HL-60 (cell line): ENCODE data around the gene PRDM15.

Source experiments
- POLR2AphosphoS5 ChIP-seq: IDR thresholded peaks from 2 replicates; pipeline ENCODE4 v1.6.1; 2012; ENCODE audit warnings: low read depth
- TF ChIP-seq, protein P1 (sequence below): IDR thresholded peaks from one replicate; pipeline ENCODE4 v1.5.1; 2011; ENCODE audit warnings: low read length, control low read depth, inconsistent platforms; ENCODE audit not compliant: insufficient read depth

DNA sequence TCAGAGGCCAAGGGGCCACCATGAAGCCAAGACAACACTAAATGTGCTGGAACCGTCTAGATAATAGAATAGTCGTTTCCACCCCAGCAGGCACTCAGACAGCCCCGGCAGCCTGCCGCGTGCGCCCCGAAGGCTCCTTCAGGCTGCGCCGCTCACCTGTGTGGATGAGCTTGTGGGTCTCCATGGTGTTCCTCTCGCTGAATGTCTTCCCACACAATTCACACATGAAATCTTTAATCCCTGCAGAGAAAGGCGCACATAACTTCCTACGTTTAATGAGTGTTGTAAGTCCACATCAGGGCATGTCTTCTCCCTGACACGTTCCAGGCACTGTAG lies 68.6 kb downstream of the PRDM15 start:
- no peak for TF ChIP-seq POLR2AphosphoS5
- TF ChIP-seq, protein P1, sequence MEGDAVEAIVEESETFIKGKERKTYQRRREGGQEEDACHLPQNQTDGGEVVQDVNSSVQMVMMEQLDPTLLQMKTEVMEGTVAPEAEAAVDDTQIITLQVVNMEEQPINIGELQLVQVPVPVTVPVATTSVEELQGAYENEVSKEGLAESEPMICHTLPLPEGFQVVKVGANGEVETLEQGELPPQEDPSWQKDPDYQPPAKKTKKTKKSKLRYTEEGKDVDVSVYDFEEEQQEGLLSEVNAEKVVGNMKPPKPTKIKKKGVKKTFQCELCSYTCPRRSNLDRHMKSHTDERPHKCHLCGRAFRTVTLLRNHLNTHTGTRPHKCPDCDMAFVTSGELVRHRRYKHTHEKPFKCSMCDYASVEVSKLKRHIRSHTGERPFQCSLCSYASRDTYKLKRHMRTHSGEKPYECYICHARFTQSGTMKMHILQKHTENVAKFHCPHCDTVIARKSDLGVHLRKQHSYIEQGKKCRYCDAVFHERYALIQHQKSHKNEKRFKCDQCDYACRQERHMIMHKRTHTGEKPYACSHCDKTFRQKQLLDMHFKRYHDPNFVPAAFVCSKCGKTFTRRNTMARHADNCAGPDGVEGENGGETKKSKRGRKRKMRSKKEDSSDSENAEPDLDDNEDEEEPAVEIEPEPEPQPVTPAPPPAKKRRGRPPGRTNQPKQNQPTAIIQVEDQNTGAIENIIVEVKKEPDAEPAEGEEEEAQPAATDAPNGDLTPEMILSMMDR = no peak
